ENCODE data around the gene CBARP. TPM values are rescaled to one million over a fixed set of nuclear protein-coding genes. Genes with fewer than 3 reads are reported as not detected.

The CBARP gene
- total and polyA plus RNA-seq, 2 of the 13 experiments (the other 11 are each of a cell fraction or from before 2014, with no cell fraction given): 1.2 to 1.4 TPM

DNA sequence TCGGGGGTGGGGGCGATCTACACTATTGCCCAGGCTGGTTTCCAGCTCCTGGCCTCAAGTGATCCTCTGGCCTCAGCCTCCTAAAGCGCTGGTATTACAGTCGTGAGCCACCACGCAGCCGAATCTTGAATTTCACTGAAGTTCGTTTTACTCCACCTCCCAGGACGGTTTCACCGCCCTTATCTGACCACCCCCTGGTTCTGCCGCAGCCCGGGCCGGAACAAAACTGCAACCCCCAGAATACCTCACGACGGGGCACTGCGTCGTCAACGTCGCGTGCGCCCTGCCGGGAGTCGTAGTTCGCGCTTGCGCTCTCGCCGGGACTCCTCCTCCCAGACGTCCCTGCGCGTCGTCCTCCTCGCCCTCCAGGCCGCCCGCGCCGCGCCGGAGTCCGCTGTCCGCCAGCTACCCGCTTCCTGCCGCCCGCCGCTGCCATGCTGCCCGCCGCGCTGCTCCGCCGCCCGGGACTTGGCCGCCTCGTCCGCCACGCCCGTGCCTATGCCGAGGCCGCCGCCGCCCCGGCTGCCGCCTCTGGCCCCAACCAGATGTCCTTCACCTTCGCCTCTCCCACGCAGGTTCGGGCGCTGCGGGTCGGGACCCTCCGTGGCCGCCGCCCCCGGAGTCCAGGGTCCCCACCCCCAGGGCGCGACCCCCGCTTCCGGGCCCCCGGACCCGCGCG is 3.8 kb upstream of the CBARP start, which contains the start of gene ATP5F1D (continued):
- TF ChIP-seq, protein P1, sequence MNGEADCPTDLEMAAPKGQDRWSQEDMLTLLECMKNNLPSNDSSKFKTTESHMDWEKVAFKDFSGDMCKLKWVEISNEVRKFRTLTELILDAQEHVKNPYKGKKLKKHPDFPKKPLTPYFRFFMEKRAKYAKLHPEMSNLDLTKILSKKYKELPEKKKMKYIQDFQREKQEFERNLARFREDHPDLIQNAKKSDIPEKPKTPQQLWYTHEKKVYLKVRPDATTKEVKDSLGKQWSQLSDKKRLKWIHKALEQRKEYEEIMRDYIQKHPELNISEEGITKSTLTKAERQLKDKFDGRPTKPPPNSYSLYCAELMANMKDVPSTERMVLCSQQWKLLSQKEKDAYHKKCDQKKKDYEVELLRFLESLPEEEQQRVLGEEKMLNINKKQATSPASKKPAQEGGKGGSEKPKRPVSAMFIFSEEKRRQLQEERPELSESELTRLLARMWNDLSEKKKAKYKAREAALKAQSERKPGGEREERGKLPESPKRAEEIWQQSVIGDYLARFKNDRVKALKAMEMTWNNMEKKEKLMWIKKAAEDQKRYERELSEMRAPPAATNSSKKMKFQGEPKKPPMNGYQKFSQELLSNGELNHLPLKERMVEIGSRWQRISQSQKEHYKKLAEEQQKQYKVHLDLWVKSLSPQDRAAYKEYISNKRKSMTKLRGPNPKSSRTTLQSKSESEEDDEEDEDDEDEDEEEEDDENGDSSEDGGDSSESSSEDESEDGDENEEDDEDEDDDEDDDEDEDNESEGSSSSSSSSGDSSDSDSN (CRISPR knock-in tag; IDR thresholded peaks at IDR 0.05): peak; percentile 49; the same call in 1 of the 2 replicates
- TF ChIP-seq, protein P2, sequence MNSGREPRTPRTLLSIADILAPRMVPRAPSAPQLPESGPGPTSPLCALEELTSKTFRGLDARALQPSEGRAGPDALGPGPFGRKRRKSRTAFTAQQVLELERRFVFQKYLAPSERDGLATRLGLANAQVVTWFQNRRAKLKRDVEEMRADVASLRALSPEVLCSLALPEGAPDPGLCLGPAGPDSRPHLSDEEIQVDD (CRISPR knock-in tag; IDR thresholded peaks at IDR 0.05; ENCODE audit: borderline replicate concordance): 0 out of 2 replicates have a peak, but pooled peaks have one; percentile 45
- TF ChIP-seq, protein P3, sequence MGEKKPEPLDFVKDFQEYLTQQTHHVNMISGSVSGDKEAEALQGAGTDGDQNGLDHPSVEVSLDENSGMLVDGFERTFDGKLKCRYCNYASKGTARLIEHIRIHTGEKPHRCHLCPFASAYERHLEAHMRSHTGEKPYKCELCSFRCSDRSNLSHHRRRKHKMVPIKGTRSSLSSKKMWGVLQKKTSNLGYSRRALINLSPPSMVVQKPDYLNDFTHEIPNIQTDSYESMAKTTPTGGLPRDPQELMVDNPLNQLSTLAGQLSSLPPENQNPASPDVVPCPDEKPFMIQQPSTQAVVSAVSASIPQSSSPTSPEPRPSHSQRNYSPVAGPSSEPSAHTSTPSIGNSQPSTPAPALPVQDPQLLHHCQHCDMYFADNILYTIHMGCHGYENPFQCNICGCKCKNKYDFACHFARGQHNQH (CRISPR knock-in tag; IDR thresholded peaks at IDR 0.05): peak; percentile 26
- TF ChIP-seq, protein P4, sequence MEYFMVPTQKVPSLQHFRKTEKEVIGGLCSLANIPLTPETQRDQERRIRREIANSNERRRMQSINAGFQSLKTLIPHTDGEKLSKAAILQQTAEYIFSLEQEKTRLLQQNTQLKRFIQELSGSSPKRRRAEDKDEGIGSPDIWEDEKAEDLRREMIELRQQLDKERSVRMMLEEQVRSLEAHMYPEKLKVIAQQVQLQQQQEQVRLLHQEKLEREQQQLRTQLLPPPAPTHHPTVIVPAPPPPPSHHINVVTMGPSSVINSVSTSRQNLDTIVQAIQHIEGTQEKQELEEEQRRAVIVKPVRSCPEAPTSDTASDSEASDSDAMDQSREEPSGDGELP (IDR thresholded peaks at IDR 0.05; ENCODE audit: borderline replicate concordance, low read depth): no peak
- 0 out of 2 replicates have a peak, but pooled peaks have one; percentile 7 for TF ChIP-seq ZNF713 (CRISPR knock-in tag; IDR thresholded peaks at IDR 0.05)
- TF ChIP-seq ZNF337 (CRISPR knock-in tag; IDR thresholded peaks at IDR 0.05; ENCODE audit: borderline replicate concordance, low read depth): peak; percentile 8; the same call in 1 of the 2 replicates
- TF ChIP-seq, protein P5, sequence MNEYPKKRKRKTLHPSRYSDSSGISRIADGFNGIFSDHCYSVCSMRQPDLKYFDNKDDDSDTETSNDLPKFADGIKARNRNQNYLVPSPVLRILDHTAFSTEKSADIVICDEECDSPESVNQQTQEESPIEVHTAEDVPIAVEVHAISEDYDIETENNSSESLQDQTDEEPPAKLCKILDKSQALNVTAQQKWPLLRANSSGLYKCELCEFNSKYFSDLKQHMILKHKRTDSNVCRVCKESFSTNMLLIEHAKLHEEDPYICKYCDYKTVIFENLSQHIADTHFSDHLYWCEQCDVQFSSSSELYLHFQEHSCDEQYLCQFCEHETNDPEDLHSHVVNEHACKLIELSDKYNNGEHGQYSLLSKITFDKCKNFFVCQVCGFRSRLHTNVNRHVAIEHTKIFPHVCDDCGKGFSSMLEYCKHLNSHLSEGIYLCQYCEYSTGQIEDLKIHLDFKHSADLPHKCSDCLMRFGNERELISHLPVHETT (CRISPR knock-in tag; conservative IDR thresholded peaks at IDR 0.05): peak; percentile 85
- peak; percentile 60; the same call in 1 of the 2 replicates for TF ChIP-seq HDAC1 (CRISPR knock-in tag; IDR thresholded peaks at IDR 0.05)
- TF ChIP-seq ZNF619 (CRISPR knock-in tag; IDR thresholded peaks at IDR 0.05): no peak
- peak; percentile 69; the same call in 1 of the 2 replicates for TF ChIP-seq FOXK1 (CRISPR knock-in tag; IDR thresholded peaks at IDR 0.05; ENCODE audit: borderline replicate concordance, low read depth)
- TF ChIP-seq ZNF790 (CRISPR knock-in tag; IDR thresholded peaks at IDR 0.05; ENCODE audit: borderline replicate concordance): 0 out of 2 replicates have a peak, but pooled peaks have one; percentile 50
- TF ChIP-seq ZNF253 (CRISPR knock-in tag; IDR thresholded peaks at IDR 0.05; ENCODE audit: borderline replicate concordance): no peak
- 0 out of 2 replicates have a peak, but pooled peaks have one; percentile 29 for TF ChIP-seq NFYB (CRISPR knock-in tag; IDR thresholded peaks at IDR 0.05)
- TF ChIP-seq, protein P6, sequence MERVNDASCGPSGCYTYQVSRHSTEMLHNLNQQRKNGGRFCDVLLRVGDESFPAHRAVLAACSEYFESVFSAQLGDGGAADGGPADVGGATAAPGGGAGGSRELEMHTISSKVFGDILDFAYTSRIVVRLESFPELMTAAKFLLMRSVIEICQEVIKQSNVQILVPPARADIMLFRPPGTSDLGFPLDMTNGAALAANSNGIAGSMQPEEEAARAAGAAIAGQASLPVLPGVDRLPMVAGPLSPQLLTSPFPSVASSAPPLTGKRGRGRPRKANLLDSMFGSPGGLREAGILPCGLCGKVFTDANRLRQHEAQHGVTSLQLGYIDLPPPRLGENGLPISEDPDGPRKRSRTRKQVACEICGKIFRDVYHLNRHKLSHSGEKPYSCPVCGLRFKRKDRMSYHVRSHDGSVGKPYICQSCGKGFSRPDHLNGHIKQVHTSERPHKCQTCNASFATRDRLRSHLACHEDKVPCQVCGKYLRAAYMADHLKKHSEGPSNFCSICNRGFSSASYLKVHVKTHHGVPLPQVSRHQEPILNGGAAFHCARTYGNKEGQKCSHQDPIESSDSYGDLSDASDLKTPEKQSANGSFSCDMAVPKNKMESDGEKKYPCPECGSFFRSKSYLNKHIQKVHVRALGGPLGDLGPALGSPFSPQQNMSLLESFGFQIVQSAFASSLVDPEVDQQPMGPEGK (CRISPR knock-in tag; IDR thresholded peaks at IDR 0.05): peak; percentile 59; the same call in 1 of the 2 replicates
- TF ChIP-seq ELF3 (CRISPR knock-in tag; IDR thresholded peaks at IDR 0.05): peak; percentile 32; the same call in 1 of the 2 replicates
- TF ChIP-seq GABPA (IDR thresholded peaks at IDR 0.05; ENCODE audit: low read depth, low read length): no peak
- peak; percentile 81 for TF ChIP-seq GABPA (CRISPR knock-in tag; IDR thresholded peaks at IDR 0.05; ENCODE audit: low read depth)
- TF ChIP-seq ZNF33B (CRISPR knock-in tag; IDR thresholded peaks at IDR 0.05): no peak
- peak; percentile 97 for TF ChIP-seq CREM (IDR thresholded peaks at IDR 0.05)
- TF ChIP-seq CREM (CRISPR knock-in tag; IDR thresholded peaks at IDR 0.05): peak; percentile 60; the same call in 1 of the 2 replicates
